GM19463 (cell line): ENCODE measurements around the gene HOXD12.

ENCODE experiments used
- ATAC-seq: cut with Tn5 transposase; IDR thresholded peaks from one replicate; pipeline ENCODE4 v1.9.1; 2021; ENCODE audit warnings: mild to moderate bottlenecking, moderate library complexity; ENCODE audit not compliant: unreplicated experiment

The HOXD12 gene

DNA sequence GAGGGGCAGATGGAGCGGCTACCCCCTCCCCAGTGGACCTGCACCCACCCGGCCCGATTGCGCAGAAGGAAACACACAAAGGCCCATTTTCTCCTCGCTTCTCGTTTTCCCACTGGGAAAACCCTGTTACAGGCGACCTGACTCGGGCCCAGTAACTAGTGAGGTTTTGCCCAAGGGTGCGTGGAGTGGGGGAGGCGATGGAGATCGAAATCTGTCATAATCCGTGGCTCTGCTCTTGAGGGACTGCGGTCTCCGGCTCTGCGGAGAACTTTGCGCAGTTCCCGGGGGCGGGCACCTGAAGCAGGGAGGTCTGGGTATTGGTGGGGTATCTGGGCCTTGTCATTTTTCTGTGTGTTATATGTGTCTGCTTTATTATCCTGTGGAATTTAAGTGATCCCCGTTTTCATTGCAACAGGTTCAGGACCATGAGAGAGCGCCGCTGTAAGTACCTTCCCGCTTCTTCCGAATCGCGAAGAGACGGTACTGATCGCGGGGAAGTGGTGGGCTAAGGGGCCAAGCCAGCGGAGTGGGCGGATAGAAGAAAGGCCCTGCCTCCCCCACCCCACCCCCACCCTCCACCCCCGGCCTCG, 47.7 kb downstream of the HOXD12 start:
- no peak for ATAC-seq

DNA sequence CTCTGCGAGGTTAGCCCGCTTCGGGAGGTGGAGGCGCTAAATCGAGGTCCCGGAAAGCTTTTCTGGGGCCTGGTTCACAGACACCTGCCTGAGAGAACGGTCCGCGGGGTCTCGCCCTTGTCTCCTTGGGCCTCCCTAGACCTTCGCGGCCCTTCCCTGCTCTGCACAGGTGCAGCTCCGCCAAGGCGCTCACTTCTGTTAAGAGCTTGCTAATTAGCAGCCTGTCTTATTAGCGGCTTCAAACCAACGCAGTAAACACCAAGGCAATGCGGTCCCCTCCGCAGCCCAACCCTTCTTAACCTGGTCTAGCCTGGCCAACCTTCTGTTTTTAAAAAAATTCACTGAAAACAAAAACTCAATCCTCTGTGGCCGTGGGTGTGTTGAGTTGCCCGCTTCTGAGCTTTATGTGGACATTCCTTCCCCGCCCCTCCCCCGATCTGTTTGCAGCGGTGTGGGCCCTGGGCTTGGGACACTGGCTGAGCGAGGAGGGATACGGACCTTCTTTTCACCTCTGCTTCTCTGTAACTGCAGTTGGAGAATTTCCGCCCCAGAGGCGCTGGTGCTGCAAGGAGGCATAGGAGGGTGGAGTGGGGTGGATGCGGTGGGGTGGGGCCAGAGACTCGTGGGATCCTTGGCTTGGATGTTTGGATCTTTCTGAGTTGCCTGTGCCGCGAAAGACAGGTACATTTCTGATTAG, 48.4 kb downstream of the HOXD12 start:
- ATAC-seq, result no peak

DNA sequence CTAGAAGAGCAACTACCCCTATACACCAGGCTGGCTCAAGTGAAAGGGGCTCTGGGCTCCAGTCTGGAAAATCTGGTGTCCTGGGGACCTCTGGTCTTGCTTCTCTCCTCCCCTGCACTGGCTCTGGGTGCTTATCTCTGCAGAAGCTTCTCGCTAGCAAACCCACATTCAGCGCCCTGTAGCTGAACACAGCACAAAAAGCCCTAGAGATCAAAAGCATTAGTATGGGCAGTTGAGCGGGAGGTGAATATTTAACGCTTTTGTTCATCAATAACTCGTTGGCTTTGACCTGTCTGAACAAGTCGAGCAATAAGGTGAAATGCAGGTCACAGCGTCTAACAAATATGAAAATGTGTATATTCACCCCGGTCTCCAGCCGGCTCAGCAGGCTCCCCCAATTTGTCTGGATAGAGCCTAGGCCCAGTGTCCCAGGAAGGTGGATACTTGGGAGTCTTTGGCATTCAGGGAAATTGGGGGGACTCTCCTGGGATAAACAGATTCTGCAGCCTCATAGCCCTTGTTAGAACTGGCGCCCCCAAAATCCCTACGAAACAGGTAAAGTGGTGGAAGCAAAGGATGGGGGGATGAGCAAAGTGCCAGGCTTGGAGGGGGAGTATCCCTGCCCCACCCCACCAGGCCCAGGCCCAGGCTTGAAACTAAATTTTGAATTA, 49.3 kb downstream of the HOXD12 start:
- ATAC-seq, result no peak

DNA sequence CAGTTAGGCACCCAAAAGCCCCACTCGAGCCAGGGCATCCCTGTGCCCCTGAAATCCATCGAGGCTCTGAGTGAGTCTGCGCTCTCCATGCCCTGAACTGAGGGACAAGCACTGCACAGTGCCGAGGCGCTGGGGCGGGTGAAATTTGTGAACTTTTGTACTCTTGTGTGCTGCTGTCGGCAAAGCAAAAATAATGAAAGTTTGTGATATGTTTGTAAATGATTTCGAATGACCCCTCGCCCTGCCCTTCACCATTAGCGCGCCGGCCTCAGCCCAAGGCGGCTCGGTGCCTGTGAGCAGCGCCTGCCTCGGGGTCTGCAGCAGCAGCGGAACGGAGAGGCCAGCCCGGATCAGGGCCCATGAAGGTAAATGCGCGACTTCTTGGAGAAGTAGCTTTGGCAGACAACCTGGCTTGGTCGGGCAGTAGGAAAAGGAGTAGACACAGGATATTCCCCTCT, 49.9 kb downstream of the HOXD12 start:
- ATAC-seq, result no peak

DNA sequence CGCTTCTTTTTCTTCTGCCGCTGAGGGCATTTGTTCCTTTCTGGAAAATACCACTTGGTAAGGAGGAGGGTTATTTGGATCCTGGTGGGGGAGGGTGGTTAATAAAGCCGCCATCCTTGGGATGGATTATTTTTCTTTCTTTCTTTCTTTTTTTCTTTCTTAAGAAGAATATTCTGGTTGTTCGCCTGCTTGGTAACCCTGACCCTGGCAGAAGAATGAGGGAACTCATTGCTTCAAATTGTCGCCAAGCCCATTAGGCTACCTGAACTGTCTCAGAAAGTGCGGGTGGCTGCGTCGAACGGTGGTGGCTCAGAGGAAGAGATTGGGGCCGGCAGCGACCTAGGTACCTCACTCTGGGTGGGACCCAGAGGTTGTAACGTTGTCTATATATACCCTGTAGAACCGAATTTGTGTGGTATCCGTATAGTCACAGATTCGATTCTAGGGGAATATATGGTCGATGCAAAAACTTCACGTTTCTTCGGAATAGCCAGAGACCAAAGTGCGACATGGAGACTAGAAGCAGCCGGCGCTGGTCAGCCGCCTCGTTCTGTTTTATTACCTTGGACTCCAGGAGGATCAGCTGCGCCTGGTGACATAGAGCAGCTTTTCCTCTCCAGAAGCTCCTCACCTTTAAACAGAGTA, 50.5 kb downstream of the HOXD12 start:
- ATAC-seq, result no peak

DNA sequence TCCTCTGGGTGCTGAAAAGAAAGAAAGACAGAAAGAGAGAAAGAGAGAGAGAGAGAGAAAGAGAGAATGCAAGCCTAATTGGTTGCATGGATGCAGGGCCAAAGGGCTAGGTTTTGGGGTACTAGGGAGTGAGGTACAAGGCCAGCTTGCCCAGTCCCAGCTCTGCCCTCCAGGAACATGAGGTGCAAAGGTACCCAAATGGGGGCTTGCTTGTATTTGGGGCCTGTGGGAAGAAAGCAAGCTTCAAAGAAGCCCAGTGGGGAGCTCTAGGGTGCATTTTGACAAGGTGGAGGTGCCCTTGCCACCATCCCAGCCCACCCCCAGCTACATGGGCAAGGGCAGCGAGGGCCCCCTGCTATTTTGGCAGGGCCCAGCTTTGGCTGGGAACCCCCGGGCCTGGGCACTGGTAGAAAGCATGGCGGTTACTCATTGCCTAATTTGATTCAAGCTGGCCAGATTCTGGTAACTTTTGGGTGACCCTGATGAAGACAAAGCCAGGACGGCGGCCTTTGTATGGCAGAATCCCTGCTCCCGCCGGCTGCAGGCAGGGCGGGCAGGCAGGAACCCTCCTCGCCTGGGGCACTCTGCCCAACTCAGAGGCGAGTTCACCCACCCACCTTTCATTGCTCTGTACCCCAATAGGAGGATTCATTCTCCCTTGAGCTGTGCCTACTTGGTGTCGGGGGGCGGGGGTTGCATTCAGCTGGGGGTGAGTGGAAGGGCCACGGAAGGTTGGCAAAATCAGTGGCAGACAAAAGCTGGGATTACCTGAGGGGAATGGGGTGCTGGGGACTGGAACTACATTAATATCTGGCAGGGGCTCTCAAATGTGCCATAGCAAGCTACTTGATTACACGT, 51.2 kb downstream of the HOXD12 start:
- no peak for ATAC-seq

DNA sequence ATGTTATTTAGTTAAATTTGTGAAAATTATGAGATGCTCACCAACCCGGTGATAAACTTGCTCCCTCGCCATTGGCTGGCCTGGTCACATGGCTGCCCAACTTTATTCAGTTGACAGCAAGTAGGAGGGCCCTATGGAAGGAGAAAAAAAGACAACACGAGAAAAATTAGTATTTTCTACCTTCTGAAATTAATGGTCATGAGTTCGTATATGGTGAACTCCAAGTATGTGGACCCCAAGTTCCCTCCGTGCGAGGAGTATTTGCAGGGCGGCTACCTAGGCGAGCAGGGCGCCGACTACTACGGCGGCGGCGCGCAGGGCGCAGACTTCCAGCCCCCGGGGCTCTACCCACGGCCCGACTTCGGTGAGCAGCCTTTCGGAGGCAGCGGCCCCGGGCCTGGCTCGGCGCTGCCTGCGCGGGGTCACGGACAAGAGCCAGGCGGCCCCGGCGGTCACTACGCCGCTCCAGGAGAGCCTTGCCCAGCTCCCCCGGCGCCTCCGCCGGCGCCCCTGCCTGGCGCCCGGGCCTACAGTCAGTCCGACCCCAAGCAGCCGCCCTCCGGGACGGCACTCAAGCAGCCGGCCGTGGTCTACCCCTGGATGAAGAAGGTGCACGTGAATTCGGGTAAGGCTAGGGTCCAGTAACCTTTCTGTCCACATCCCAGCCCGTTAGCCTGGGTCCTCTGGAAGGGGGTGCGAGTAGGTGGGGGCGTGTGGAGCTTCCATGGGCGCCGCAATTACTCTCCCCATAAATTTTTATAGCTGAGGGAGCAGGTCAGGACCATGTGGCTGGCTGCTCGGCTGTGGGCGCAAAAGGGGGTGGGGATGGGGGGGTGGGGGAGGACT, 52.1 kb downstream of the HOXD12 start, which contains the start of gene HOXD4:
Gene HOXD4 (plus strand): TSS at position 109 of the 846 bp plus-strand sequence. CDS start 84 bp downstream, at position 193.
- ATAC-seq, result no peak
